Epithelial cell of esophagus (primary cell): ENCODE data around the gene AZI2.
A peak's percentile ranks its signal among the peaks of the same experiment; 100 is the strongest.

Experiments used
- DNase-seq: peaks from one replicate; pipeline ENCODE4 v3.0.0; 2010; ENCODE audit warnings: low read depth
- H3K4me3 ChIP-seq: 2 replicates; pipeline ENCODE4 v1.5.1; 2011; ENCODE audit warnings: mild to moderate bottlenecking, low read length, control low read depth
- CTCF ChIP-seq: IDR thresholded peaks from 2 replicates; pipeline ENCODE4 v1.5.1; 2011; ENCODE audit warnings: low read depth, mild to moderate bottlenecking, low read length, control low read depth, inconsistent platforms; ENCODE audit not compliant: insufficient read depth; ENCODE audit errors: missing control alignments

AZI2 gene

GRCh38 chr3:28294667-28295413, 53.8 kb downstream of the AZI2 start:
- DNase-seq = no peak
- no peak for TF ChIP-seq CTCF
- H3K4me3 ChIP-seq = no peak overlapping the region

GRCh38 chr3:28292622-28293021, 56.0 kb downstream of the AZI2 start:
- DNase-seq = no peak
- TF ChIP-seq CTCF = no peak
- H3K4me3 ChIP-seq = no peak overlapping the region

GRCh38 chr3:28291577-28291976, 57.0 kb downstream of the AZI2 start:
- no peak overlapping the region for H3K4me3 ChIP-seq
- no peak for TF ChIP-seq CTCF
- DNase-seq = no peak

GRCh38 chr3:28290863-28291300, 57.7 kb downstream of the AZI2 start:
- no peak for TF ChIP-seq CTCF
- DNase-seq = no peak

GRCh38 chr3:28287046-28287445, 61.6 kb downstream of the AZI2 start:
- no peak for DNase-seq
- TF ChIP-seq CTCF = no peak
- no peak overlapping the region for H3K4me3 ChIP-seq

More at GRCh38 chr3:28290863-28291300, 57.7 kb downstream of the AZI2 start:
- H3K4me3 ChIP-seq = no peak overlapping the region

- peak; percentile 25 for DNase-seq
- TF ChIP-seq CTCF = peak; percentile 47
- no peak overlapping the region for H3K4me3 ChIP-seq
Measured at GRCh38 chr3:28286595-28286994, 62.0 kb downstream of the AZI2 start.

GRCh38 chr3:28280781-28281180, 67.8 kb downstream of the AZI2 start:
- no peak for DNase-seq
- TF ChIP-seq CTCF = no peak
- no peak overlapping the region for H3K4me3 ChIP-seq
